Heart left ventricle (tissue), 16 donors: ENCODE results near the gene CYP4F2. TPM values are rescaled to one million over a fixed set of nuclear protein-coding genes. Genes with fewer than 3 reads are reported as not detected.

Source experiments
- ATAC-seq, 4 donors: fragments of 200-7000 bp; cut with Tn5 transposase; one replicate each; pipeline ENCODE4 v1.9.1; 2020 to 2022; ENCODE audit warnings: moderate library complexity in 4 of 4, mild to moderate bottlenecking in 3 of 4, moderate number of reproducible peaks in 1 of 4
- DNase-seq, 5 donors: peaks; one replicate each; pipeline ENCODE4 v3.0.0-alpha.2; 2020
- H3K27ac ChIP-seq, 12 donors: fragments of 200-600 bp; sonication (generic) in 4 of 12; one replicate each; pipeline versions ENCODE4 v1.5.0 to v1.8.0; 2016 to 2022; ENCODE audit warnings: mild to moderate bottlenecking in 2 of 12
- H3K27me3 ChIP-seq, 9 donors: fragments of 200-600 bp; sonication (generic) in 2 of 9; one replicate each; pipeline versions ENCODE4 v1.5.1 to v1.8.0; 2016 to 2022; ENCODE audit warnings: mild to moderate bottlenecking in 3 of 9
- H3K36me3 ChIP-seq, 9 donors: fragments of 200-600 bp; sonication (generic) in 2 of 9; one replicate each; pipeline versions ENCODE4 v1.5.0 to v1.8.0; 2018 to 2022; ENCODE audit warnings: mild to moderate bottlenecking in 2 of 9
- H3K4me1 ChIP-seq, 12 donors: fragments of 200-600 bp; sonication (generic) in 4 of 12; one replicate each; pipeline versions ENCODE4 v1.5.0 to v1.8.0; 2016 to 2022; ENCODE audit warnings: mild to moderate bottlenecking in 3 of 12
- H3K4me3 ChIP-seq, 12 donors: fragments of 200-600 bp; sonication (generic) in 4 of 12; one replicate each; pipeline versions ENCODE4 v1.5.0 to v1.8.0; 2017 to 2022; ENCODE audit warnings: mild to moderate bottlenecking in 9 of 12, moderate library complexity in 4 of 12
- H3K9me3 ChIP-seq, 12 donors: fragments of 200-600 bp; sonication (generic) in 4 of 12; one replicate each; pipeline versions ENCODE4 v1.5.0 to v1.8.0; 2016 to 2022; ENCODE audit warnings: mild to moderate bottlenecking in 1 of 12
- POLR2A ChIP-seq, 2 donors: fragments of 450-650 bp; IDR thresholded peaks; one replicate each; pipeline ENCODE4 v1.6.1; 2017; ENCODE audit warnings: antibody characterized with exemption in 2 of 2, mild to moderate bottlenecking in 2 of 2, moderate library complexity in 2 of 2
- WGBS, 4 donors: extraction: QIAGEN DNeasy Blood & Tissue Kit in 2 of 4; methylation state at CpG; one replicate each; pipeline versions ENCODE4 v1.1.5 to v1.1.7; 2013 to 2018; 5-methylcytosine and 5-hydroxymethylcytosine counted together
- intact Hi-C, 10 donors: fragments of 100-400 bp; cut with DNase I; formaldehyde crosslinking; loops; one replicate each; pipeline versions ENCODE4 v1.11.1 to v1.14.2; 2022
- long read RNA-seq, 3 donors: library from polyadenylated mRNA; unstranded; transcript quantifications; one replicate each; pipeline ENCODE4 v2.0.0, GENCODE V29; 2020 to 2021
- polyA plus RNA-seq, 2 donors: library from polyadenylated mRNA; stranded (reverse); fragments of 200-250 nt; gene quantifications; one replicate each; pipeline ENCODE4 v1.2.3, GENCODE V29; 2013
- total RNA-seq, 9 donors: library from RNA; depleted of rRNA in 2 of 9; stranded (reverse); fragments of >200 nt in 2 of 9; fragmentation: NEBNext Ultra II Directional in 3 of 9; extraction: Animal tissue kit (Norgen Biotek cat#: 25700) in 3 of 9; gene quantifications; one replicate each; pipeline versions ENCODE4 v1.1.0 to v1.2.4, GENCODE V29; 2016 to 2023
- TF ChIP-seq, protein P1 (sequence below), 12 donors: fragments of 200-600 bp; sonication (generic) in 4 of 12; IDR thresholded peaks; one replicate each; pipeline versions ENCODE4 v1.5.0 to v1.8.0; 2018 to 2022; ENCODE audit warnings: antibody characterized with exemption in 12 of 12, mild to moderate bottlenecking in 5 of 12
- donor health status: ischemic (EF 13 %, LVEDD 7.1; RV severe dilation, severe dysfunction).
- donor health status: healthy with polysubstance abuse.
- donor health status: DM: no; HTN: yes; CAD: no.
- donor health status: DM: no; HTN: no; CAD: no.
- donor health status: ischemic (EF 25% LVEDD 6.9; RV normal size, moderate dysfunction).
- donor health status: ischemic (EF 25% LVEDD 5.7; RV mildly dilated, moderate dysfunction).
- donor health status: healthy.
- donor health status: DM: yes; HTN: yes; CAD: no.
- donor health status: ischemic (EF 35%, LVEDD 5.7; RV mildly dilated, moderate dysfunction).
- donor health status: nonischemic (EF 11% LVEDD 7.7; RV severe dilation, severe dysfunction).
- donor health status: DM: yes; HTN: yes; CAD: no.
- donor health status: PGD.
- donor health status: ischemic (EF 29% LVEDD 5.4; RV normal size, mild dysfunction).
- donor health status: nonischemic (EF 23%, LVEDD 6.1; RV moderate dilation, normal function).

CYP4F2 gene, protein sequence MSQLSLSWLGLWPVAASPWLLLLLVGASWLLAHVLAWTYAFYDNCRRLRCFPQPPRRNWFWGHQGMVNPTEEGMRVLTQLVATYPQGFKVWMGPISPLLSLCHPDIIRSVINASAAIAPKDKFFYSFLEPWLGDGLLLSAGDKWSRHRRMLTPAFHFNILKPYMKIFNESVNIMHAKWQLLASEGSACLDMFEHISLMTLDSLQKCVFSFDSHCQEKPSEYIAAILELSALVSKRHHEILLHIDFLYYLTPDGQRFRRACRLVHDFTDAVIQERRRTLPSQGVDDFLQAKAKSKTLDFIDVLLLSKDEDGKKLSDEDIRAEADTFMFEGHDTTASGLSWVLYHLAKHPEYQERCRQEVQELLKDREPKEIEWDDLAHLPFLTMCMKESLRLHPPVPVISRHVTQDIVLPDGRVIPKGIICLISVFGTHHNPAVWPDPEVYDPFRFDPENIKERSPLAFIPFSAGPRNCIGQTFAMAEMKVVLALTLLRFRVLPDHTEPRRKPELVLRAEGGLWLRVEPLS
- total RNA-seq (not detected), polyA plus RNA-seq (not detected)
- long read RNA-seq, donor 1 = 0 reads
- long read RNA-seq, donor 2 = 0 reads
- long read RNA-seq, donor 3 = 0 reads

DNA sequence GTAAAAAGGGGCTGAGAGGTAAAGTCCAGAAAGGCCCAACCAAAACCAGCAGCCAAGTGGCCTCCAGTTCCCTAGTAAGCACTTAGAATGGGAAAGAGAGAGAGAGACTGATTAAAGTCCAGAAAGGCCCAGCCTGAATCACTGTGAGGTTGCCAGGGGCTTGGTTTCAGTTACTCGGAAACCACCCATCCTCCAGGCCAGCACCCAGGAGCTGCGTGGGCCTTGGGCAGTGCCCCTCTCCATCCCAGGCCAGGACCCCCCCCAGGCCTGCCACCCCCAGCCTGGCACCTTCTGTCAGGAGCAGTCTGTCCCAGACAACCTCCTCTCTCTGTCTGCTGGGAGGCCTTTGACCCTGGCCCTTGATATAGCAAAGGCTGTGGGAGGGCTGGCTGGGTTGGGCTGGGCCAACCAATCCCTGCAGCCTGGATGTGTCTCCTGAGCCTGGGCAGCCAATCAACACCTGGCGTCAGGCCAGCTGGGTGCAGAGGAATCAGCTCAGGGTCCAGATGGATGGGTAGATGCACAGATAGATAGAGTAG lies at the start of gene CYP4F2:
TSS of gene CYP4F2 (minus strand) at position 337 of the 539 bp plus-strand sequence. CDS start 463 bp downstream, outside the sequence.
- WGBS, 4 donors = 82 to 85% (median 83%) methylated on average over 3 of the region's 3 CpGs
- no peak for ATAC-seq
- Histone ChIP-seq H3K27ac (no peak within 1 kb of the TSS), H3K9me3 (no peaks in the 10 kb centered on the region), H3K4me3 (no peak within 1 kb of the TSS), H3K27me3 (peaks cover 0 to 35% (median 10%) of the 10 kb centered on the region in 9 donors), H3K4me1 (peaks cover 0 to 4% (median 0%) of the 10 kb centered on the region in 12 donors), H3K36me3 (no peaks in the 10 kb centered on the region)
- no peak for DNase-seq
- TF ChIP-seq, protein P1, sequence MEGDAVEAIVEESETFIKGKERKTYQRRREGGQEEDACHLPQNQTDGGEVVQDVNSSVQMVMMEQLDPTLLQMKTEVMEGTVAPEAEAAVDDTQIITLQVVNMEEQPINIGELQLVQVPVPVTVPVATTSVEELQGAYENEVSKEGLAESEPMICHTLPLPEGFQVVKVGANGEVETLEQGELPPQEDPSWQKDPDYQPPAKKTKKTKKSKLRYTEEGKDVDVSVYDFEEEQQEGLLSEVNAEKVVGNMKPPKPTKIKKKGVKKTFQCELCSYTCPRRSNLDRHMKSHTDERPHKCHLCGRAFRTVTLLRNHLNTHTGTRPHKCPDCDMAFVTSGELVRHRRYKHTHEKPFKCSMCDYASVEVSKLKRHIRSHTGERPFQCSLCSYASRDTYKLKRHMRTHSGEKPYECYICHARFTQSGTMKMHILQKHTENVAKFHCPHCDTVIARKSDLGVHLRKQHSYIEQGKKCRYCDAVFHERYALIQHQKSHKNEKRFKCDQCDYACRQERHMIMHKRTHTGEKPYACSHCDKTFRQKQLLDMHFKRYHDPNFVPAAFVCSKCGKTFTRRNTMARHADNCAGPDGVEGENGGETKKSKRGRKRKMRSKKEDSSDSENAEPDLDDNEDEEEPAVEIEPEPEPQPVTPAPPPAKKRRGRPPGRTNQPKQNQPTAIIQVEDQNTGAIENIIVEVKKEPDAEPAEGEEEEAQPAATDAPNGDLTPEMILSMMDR (IDR thresholded peaks at IDR 0.05) = no peak
- no peak for TF ChIP-seq POLR2A (IDR thresholded peaks at IDR 0.05)
- intact Hi-C loops = no loop called here

DNA sequence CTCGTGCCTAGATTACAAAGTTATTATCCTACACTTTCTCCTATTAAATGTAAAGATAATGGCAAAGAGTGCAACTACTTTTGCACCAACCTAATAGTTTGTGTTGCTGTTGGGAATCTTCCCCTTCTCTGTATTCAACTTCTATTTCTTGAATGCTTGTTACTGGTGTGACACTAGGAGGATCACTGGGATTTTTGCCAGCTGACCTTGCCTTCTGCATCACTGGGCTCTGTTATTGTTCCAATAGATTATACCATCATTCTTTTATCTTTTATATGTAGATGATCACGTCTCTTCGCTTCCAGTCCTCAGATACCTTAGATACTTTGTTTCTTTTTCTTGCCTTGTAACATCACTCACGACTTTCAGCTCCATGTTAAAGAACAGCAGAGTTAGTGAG lies 47.4 kb upstream of the CYP4F2 start:
- 37 to 42% (median 41%) methylated on average over 4 of the region's 4 CpGs for whole genome bisulfite sequencing, 4 donors
- intact Hi-C loops = no loop called here
- Histone ChIP-seq H3K36me3 (no peaks in the 10 kb centered on the region), H3K4me1 (no peaks in the 10 kb centered on the region), H3K9me3 (peaks cover 0 to 46% (median 17%) of the 10 kb centered on the region in 12 donors), H3K27ac (no peak overlapping the region), H3K27me3 (peaks cover 0 to 18% (median 0%) of the 10 kb centered on the region in 9 donors), H3K4me3 (no peak overlapping the region)
- no peak for TF ChIP-seq POLR2A (IDR thresholded peaks at IDR 0.05)
- TF ChIP-seq, protein P1 (IDR thresholded peaks at IDR 0.05) = no peak
- no peak for DNase-seq
- no peak for ATAC-seq

- DNase-seq = no peak
- no peak for ATAC-seq
- H3K4me1 ChIP-seq = no peaks in the 10 kb centered on the region
- H3K36me3 ChIP-seq = no peaks in the 10 kb centered on the region
- no peak overlapping the region for H3K27ac ChIP-seq
- 60 to 70% (median 61%) methylated on average over 4 of the region's 4 CpGs for WGBS, 4 donors
- H3K9me3 ChIP-seq = peaks cover 0 to 44% (median 17%) of the 10 kb centered on the region in 12 donors
- no peak overlapping the region for H3K4me3 ChIP-seq
- intact Hi-C loops = no loop called here
- TF ChIP-seq, protein P1 (IDR thresholded peaks at IDR 0.05) = no peak
- TF ChIP-seq POLR2A (IDR thresholded peaks at IDR 0.05) = no peak
- peaks cover 0 to 22% (median 5%) of the 10 kb centered on the region in 9 donors for H3K27me3 ChIP-seq
These were observed 46.5 kb upstream of the CYP4F2 start for GRCh38 chr19:15944401-15944800.

DNA sequence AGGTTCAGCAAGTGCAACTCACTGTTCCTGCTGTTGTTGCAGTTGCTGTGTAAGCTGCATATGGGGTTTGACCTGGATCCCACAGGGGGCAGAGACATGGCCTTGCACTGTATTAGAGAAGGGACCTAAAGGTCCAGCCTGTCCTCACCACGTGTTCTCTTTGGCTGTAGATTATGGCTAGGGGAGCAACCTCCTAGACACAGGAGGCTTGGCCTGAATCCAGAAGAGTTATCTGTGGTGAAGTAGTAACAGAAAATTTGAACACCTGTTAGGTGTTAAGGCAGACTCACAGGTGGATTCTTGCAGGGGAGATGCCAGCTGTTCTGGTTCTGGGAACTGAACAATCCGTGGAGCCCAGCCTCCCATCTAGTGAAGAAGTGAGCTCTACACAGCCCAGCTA lies 39.9 kb upstream of the CYP4F2 start:
- no peak for TF ChIP-seq POLR2A (IDR thresholded peaks at IDR 0.05)
- TF ChIP-seq, protein P1 (IDR thresholded peaks at IDR 0.05) = no peak
- DNase-seq (no peak), ATAC-seq (no peak)
- Histone ChIP-seq H3K9me3 (peaks cover 0 to 6% (median 0%) of the 10 kb centered on the region in 12 donors), H3K4me1 (peaks cover 0 to 7% (median 0%) of the 10 kb centered on the region in 12 donors), H3K27me3 (peaks cover 0 to 62% (median 5%) of the 10 kb centered on the region in 9 donors), H3K4me3 (no peak overlapping the region), H3K36me3 (no peaks in the 10 kb centered on the region), H3K27ac (no peak overlapping the region)
- intact Hi-C loops = no loop called here
- 48 to 71% (median 56%) methylated on average over 2 of the region's 2 CpGs for WGBS, 4 donors
